ENCODE data around the gene FGFR4.
A peak's percentile ranks its signal among the peaks of the same experiment; 100 is the strongest.

Gene FGFR4

DNA sequence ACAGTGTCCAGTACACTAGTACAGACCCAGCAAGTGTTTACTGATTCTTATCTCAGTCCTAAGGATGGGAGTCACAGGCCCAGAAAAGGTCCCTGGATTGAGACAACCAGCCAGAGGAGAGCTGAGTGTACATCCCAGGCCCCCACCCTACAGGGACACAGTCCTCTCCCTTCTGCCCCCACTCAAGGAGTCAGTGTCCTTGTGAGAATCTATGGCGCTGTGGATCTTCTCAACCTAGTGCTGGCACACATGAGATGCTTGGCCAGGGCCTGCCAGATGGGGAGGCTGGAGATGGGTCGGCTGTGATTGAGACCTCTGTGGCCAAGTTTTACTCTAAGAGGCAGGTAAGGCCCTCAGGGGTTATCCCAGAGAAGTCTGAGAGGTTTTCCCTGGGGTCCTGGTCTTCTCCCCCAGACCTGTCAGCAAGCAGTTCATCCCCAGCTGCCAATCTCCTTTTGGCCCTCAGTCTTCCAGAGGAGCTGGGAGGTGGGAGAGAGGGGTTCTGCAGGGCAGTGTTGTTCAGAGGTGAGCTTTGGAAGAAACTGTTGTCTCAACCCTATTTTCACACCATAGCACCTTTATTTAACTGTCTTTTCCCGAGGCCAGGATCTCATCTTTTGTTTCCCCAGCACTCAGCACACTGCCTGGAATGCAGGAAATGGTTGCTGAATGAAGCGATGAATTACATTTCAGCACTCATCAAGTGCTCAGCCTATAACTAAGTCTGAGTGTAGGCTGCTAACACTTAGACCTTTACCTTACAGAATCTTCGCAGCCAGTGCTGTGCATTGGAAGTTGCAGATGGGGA is 43.7 kb downstream of the FGFR4 start:
- H3K9me3 ChIP-seq (ENCODE audit: severe bottlenecking): no peaks in the 10 kb centered on the region
- no peaks in the 10 kb centered on the region for H3K27me3 ChIP-seq (ENCODE audit: insufficient read depth, poor library complexity, severe bottlenecking)
- H3K27ac ChIP-seq (ENCODE audit: poor library complexity, severe bottlenecking): peak overlapping the region; percentile 11
- H3K4me1 ChIP-seq (ENCODE audit: insufficient read depth, poor library complexity, severe bottlenecking): peaks cover 6% of the 10 kb centered on the region
- TF ChIP-seq, protein P1, sequence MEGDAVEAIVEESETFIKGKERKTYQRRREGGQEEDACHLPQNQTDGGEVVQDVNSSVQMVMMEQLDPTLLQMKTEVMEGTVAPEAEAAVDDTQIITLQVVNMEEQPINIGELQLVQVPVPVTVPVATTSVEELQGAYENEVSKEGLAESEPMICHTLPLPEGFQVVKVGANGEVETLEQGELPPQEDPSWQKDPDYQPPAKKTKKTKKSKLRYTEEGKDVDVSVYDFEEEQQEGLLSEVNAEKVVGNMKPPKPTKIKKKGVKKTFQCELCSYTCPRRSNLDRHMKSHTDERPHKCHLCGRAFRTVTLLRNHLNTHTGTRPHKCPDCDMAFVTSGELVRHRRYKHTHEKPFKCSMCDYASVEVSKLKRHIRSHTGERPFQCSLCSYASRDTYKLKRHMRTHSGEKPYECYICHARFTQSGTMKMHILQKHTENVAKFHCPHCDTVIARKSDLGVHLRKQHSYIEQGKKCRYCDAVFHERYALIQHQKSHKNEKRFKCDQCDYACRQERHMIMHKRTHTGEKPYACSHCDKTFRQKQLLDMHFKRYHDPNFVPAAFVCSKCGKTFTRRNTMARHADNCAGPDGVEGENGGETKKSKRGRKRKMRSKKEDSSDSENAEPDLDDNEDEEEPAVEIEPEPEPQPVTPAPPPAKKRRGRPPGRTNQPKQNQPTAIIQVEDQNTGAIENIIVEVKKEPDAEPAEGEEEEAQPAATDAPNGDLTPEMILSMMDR (IDR thresholded peaks at IDR 0.05; ENCODE audit: poor library complexity, severe bottlenecking): no peak
- ATAC-seq (ENCODE audit: low read depth) (peak; percentile 48), DNase-seq (ENCODE audit: low spot score) (peak; percentile 56)
- H3K4me3 ChIP-seq (ENCODE audit: severe bottlenecking): no peak overlapping the region
- H3K36me3 ChIP-seq (ENCODE audit: low read depth): peaks cover 5% of the 10 kb centered on the region

- no peak overlapping the region for H3K4me3 ChIP-seq (ENCODE audit: severe bottlenecking)
- no peaks in the 10 kb centered on the region for H3K9me3 ChIP-seq (ENCODE audit: severe bottlenecking)
- H3K27ac ChIP-seq (ENCODE audit: poor library complexity, severe bottlenecking): peak overlapping the region; percentile 11
- H3K36me3 ChIP-seq (ENCODE audit: low read depth): peaks cover 11% of the 10 kb centered on the region
- TF ChIP-seq, protein P1 (IDR thresholded peaks at IDR 0.05; ENCODE audit: poor library complexity, severe bottlenecking): no peak
- ATAC-seq (ENCODE audit: low read depth) (no peak), DNase-seq (ENCODE audit: low spot score) (no peak)
- no peaks in the 10 kb centered on the region for H3K27me3 ChIP-seq (ENCODE audit: insufficient read depth, poor library complexity, severe bottlenecking)
- peaks cover 12% of the 10 kb centered on the region for H3K4me1 ChIP-seq (ENCODE audit: insufficient read depth, poor library complexity, severe bottlenecking)
These were observed 44.3 kb downstream of the FGFR4 start for GRCh38 chr5:177131019-177131320.

DNA sequence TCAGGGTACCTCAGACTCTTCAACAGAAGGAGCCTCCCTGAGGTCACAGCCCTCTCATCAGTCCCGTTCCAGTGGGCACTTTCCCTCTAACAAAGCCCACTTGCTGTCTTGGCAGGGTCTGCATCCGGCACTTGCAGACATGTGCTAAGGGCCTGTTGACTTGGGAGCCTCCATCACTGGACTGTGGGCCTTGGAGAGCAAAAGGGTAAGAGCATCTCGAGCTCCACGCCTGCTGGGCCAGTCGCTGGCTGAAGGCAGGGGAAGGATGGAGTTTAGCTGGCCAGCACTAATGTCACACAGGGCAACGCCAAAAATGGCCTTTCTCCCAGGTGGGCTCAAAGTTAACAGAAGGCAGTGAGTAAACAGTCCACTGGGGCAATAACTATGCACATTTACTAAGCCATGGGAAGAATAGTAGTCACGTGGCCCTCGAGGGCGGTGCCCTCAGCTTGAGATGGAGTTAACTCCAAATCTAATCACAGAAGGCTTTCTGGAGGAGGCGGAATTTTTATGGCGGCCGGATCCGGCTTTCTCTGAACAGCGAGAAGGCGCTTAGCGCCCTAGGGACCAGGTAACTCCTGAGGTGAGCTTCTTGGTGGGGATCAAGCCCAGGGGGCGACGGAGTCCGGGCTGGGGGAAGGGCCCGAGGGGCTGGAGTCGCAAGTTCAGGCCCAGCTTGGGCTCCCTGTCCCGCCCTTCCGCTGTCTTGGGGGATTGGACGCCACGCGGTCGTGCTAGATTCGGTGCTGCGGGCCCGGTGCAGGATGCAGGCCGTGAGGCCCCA is 44.8 kb downstream of the FGFR4 start:
- TF ChIP-seq, protein P1 (IDR thresholded peaks at IDR 0.05; ENCODE audit: poor library complexity, severe bottlenecking): no peak
- Histone ChIP-seq H3K27me3 (ENCODE audit: insufficient read depth, poor library complexity, severe bottlenecking) (no peaks in the 10 kb centered on the region), H3K36me3 (ENCODE audit: low read depth) (peaks cover 17% of the 10 kb centered on the region), H3K27ac (ENCODE audit: poor library complexity, severe bottlenecking) (peak overlapping the region; percentile 11), H3K4me1 (ENCODE audit: insufficient read depth, poor library complexity, severe bottlenecking) (peaks cover 17% of the 10 kb centered on the region), H3K9me3 (ENCODE audit: severe bottlenecking) (no peaks in the 10 kb centered on the region), H3K4me3 (ENCODE audit: severe bottlenecking) (no peak overlapping the region)
- DNase-seq (ENCODE audit: low spot score): peak; percentile 58
- no peak for ATAC-seq (ENCODE audit: low read depth)

DNA sequence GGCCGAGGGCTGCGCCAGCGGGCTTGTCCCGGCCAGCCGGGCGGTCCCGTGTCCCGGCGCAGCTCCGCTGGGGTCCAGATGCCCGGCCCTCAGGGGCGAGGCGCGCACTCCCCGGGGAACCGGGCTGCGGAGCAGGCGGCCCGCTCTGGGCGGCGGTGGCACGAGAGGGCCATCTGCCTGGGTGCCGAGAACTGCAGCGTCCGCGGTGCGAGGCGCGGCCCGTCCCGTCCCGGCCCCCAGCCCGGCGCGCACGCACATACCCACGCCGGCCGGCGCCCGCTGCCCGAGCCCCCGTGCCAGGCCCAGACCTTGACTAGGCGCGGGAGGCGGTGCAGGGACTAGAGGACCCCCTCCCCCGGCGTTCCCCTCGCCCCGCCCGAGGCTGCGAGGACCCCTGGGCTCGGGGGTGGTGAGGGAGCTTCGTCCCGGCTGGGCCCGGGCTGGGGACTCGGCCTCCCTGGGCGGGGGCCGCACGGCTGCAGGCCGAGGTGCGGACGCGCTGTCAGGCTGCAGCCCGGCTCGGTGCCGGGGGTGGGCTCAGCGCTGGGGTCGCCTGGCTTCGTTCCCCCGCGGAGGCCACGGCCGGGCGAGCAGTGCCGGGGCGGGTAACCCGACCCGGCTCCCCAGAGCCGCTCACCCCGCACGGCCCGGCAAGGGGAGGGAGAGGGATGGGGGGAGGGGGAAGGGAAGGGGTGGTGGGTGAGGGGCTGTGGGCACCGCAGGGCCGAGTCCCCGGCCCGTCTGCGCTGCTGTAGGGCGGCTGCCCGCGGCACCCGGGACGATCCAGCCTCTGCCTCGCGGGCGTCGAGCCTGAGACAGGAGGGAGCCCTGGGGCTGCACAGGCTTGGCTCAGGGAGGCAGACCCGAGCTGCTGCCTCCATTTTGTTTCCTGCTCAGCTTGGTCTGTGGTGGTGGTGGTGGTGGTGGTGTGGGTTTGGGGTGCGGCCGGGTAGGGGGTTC is 45.7 kb downstream of the FGFR4 start:
- H3K36me3 ChIP-seq (ENCODE audit: low read depth): peaks cover 25% of the 10 kb centered on the region
- DNase-seq (ENCODE audit: low spot score) (no peak), ATAC-seq (ENCODE audit: low read depth) (no peak)
- H3K27me3 ChIP-seq (ENCODE audit: insufficient read depth, poor library complexity, severe bottlenecking): no peaks in the 10 kb centered on the region
- peak overlapping the region; percentile 57 for H3K27ac ChIP-seq (ENCODE audit: poor library complexity, severe bottlenecking)
- H3K4me1 ChIP-seq (ENCODE audit: insufficient read depth, poor library complexity, severe bottlenecking): peaks cover 26% of the 10 kb centered on the region
- H3K9me3 ChIP-seq (ENCODE audit: severe bottlenecking): no peaks in the 10 kb centered on the region
- H3K4me3 ChIP-seq (ENCODE audit: severe bottlenecking): no peak overlapping the region
- TF ChIP-seq, protein P1 (IDR thresholded peaks at IDR 0.05; ENCODE audit: poor library complexity, severe bottlenecking): no peak

Measured in RWPE2 (cell line).